ENCODE data around the gene GRB2. TPM values are rescaled to one million over a fixed set of nuclear protein-coding genes. Genes with fewer than 3 reads are reported as not detected.
"Not testable (repeated sequence)": the region's sequence is repeated elsewhere in the genome, so short reads cannot be mapped to it uniquely, and the experiment has no call there.

The GRB2 gene
- total RNA-seq, 4 donors from 2014 or later, result 64.8 to 120 (median 98.3) TPM

- H3K4me1 ChIP-seq, result peaks cover 0 to 23% (median 3%) of the 10 kb centered on the region in 4 donors
- peaks cover 0 to 3% (median 0%) of the 10 kb centered on the region in 3 donors for H3K36me3 ChIP-seq
- no peak for DNase-seq
- TF ChIP-seq CTCF (IDR thresholded peaks at IDR 0.05) (no peak), POLR2A (IDR thresholded peaks at IDR 0.05) (no peak)
- H3K27me3 ChIP-seq, result no peaks in the 10 kb centered on the region
- no peak overlapping the region for H3K4me3 ChIP-seq
- H3K27ac ChIP-seq, result no peak overlapping the region
- H3K9me3 ChIP-seq, result no peaks in the 10 kb centered on the region
Measured at GRCh38 chr17:75380315-75380714, 25.2 kb downstream of the GRB2 start.

GRCh38 chr17:75379426-75379825 lies 26.1 kb downstream of the GRB2 start:
- H3K27ac ChIP-seq, H3K36me3 ChIP-seq, H3K27me3 ChIP-seq, DNase-seq, H3K9me3 ChIP-seq, H3K4me3 ChIP-seq: not testable (repeated sequence)
- H3K4me1 ChIP-seq, result peaks cover 0 to 20% (median 3%) of the 10 kb centered on the region in 4 donors

- no peak for TF ChIP-seq CTCF (IDR thresholded peaks at IDR 0.05)
- TF ChIP-seq POLR2A (IDR thresholded peaks at IDR 0.05), result no peak
- no peak overlapping the region for H3K4me3 ChIP-seq
- no peak for DNase-seq
- H3K4me1 ChIP-seq, result peaks cover 0 to 7% (median 5%) of the 10 kb centered on the region in 4 donors
- no peaks in the 10 kb centered on the region for H3K27me3 ChIP-seq
- peaks cover 0 to 5% (median 0%) of the 10 kb centered on the region in 3 donors for H3K36me3 ChIP-seq
- no peak overlapping the region for H3K27ac ChIP-seq
- H3K9me3 ChIP-seq, result no peaks in the 10 kb centered on the region
Measured at GRCh38 chr17:75373280-75373679, 32.2 kb downstream of the GRB2 start.

GRCh38 chr17:75371981-75372380 lies 33.5 kb downstream of the GRB2 start:
- no peak for DNase-seq
- Histone ChIP-seq H3K9me3 (no peaks in the 10 kb centered on the region), H3K4me3 (no peak overlapping the region), H3K4me1 (peaks cover 0 to 15% (median 5%) of the 10 kb centered on the region in 4 donors), H3K36me3 (peaks cover 0 to 5% (median 0%) of the 10 kb centered on the region in 3 donors), H3K27me3 (no peaks in the 10 kb centered on the region), H3K27ac (no peak overlapping the region)
- TF ChIP-seq CTCF (IDR thresholded peaks at IDR 0.05) (no peak), POLR2A (IDR thresholded peaks at IDR 0.05) (no peak)

- no peaks in the 10 kb centered on the region for H3K9me3 ChIP-seq
- peaks cover 0 to 5% (median 0%) of the 10 kb centered on the region in 3 donors for H3K36me3 ChIP-seq
- H3K4me1 ChIP-seq, result peaks cover 0 to 21% (median 5%) of the 10 kb centered on the region in 4 donors
- H3K27me3 ChIP-seq, result no peaks in the 10 kb centered on the region
- no peak for TF ChIP-seq CTCF (IDR thresholded peaks at IDR 0.05)
- TF ChIP-seq POLR2A (IDR thresholded peaks at IDR 0.05), result no peak
- H3K27ac ChIP-seq, result no peak overlapping the region
- no peak for DNase-seq
- no peak overlapping the region for H3K4me3 ChIP-seq
Measured at GRCh38 chr17:75371339-75371738, 34.1 kb downstream of the GRB2 start.

GRCh38 chr17:75370286-75370915 lies 35.1 kb downstream of the GRB2 start:
- no peaks in the 10 kb centered on the region for H3K9me3 ChIP-seq
- H3K4me1 ChIP-seq, result peaks cover 0 to 30% (median 5%) of the 10 kb centered on the region in 4 donors
- TF ChIP-seq POLR2A (IDR thresholded peaks at IDR 0.05), result no peak
- TF ChIP-seq CTCF (IDR thresholded peaks at IDR 0.05), result no peak
- peaks cover 0 to 2% (median 0%) of the 10 kb centered on the region in 3 donors for H3K36me3 ChIP-seq
- H3K4me3 ChIP-seq, result no peak overlapping the region
- H3K27ac ChIP-seq, result no peak overlapping the region
- no peaks in the 10 kb centered on the region for H3K27me3 ChIP-seq
- DNase-seq, result no peak

- H3K27me3 ChIP-seq, DNase-seq, H3K9me3 ChIP-seq, H3K4me3 ChIP-seq, H3K27ac ChIP-seq, H3K36me3 ChIP-seq: not testable (repeated sequence)
- peaks cover 0 to 42% (median 9%) of the 10 kb centered on the region in 4 donors for H3K4me1 ChIP-seq
Measured at GRCh38 chr17:75367838-75368789, 37.4 kb downstream of the GRB2 start.

Data from Peyer's patch (tissue), 4 donors.